ENCODE measurements around the gene IFNAR1. TPM values are rescaled to one million over a fixed set of nuclear protein-coding genes. Genes with fewer than 3 reads are reported as not detected.
A peak's percentile ranks its signal among the peaks of the same experiment; 100 is the strongest.

Gene IFNAR1
- total RNA-seq, 1 donor from 2014 or later = 19.0 TPM

GRCh38 chr21:33395891-33396331, 71.1 kb downstream of the IFNAR1 start:
- Mint-ChIP-seq H3K4me3 (no peak overlapping the region), H3K4me1 (peaks cover 5% of the 10 kb centered on the region), H3K36me3 (ENCODE audit: low read depth) (no peaks in the 10 kb centered on the region), H3K9me3 (peaks cover 5% of the 10 kb centered on the region), H3K27me3 (peaks cover 56% of the 10 kb centered on the region), H3K27ac (no peak overlapping the region)
- intact Hi-C loops (cut with micrococcal nuclease) = no loop called here
- DNase-seq = no peak

DNA sequence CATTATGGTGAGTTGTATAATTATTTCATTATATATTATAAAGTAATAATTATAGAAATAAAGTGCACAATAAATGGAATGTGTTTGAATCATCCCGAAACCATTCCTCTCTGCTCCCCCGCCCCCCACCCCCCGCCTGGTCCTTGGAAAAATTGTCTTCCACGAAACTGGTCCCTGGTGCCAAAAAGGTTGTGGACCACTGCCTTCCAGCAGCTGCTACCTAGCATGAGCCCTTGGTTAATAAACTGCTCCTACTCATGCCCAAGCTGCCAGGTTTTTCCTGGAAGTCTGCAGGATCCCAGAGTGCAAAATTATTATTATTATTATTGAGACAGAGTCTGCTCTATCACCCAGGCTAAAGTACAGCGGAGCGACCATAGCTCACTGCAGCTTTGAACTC, 71.7 kb downstream of the IFNAR1 start:
- Mint-ChIP-seq H3K27me3 (peaks cover 58% of the 10 kb centered on the region), H3K36me3 (ENCODE audit: low read depth) (no peaks in the 10 kb centered on the region), H3K9me3 (peaks cover 5% of the 10 kb centered on the region), H3K4me1 (peaks cover 5% of the 10 kb centered on the region), H3K27ac (no peak overlapping the region), H3K4me3 (no peak overlapping the region)
- no peak for DNase-seq
- intact Hi-C loops (cut with micrococcal nuclease) = no loop called here

GRCh38 chr21:33396951-33397350, 72.2 kb downstream of the IFNAR1 start:
- peaks cover 58% of the 10 kb centered on the region for H3K27me3 Mint-ChIP-seq
- H3K4me1 Mint-ChIP-seq = peaks cover 5% of the 10 kb centered on the region
- no peak overlapping the region for H3K4me3 Mint-ChIP-seq
- no peak overlapping the region for H3K27ac Mint-ChIP-seq
- no peaks in the 10 kb centered on the region for H3K36me3 Mint-ChIP-seq (ENCODE audit: low read depth)
- DNase-seq = no peak
- peaks cover 5% of the 10 kb centered on the region for H3K9me3 Mint-ChIP-seq
- intact Hi-C loops (cut with micrococcal nuclease) = no loop called here

GRCh38 chr21:33397717-33398116, 72.9 kb downstream of the IFNAR1 start:
- peaks cover 52% of the 10 kb centered on the region for H3K27me3 Mint-ChIP-seq
- DNase-seq = no peak
- no peak overlapping the region for H3K27ac Mint-ChIP-seq
- peaks cover 5% of the 10 kb centered on the region for H3K9me3 Mint-ChIP-seq
- no peak overlapping the region for H3K4me3 Mint-ChIP-seq
- no peaks in the 10 kb centered on the region for H3K36me3 Mint-ChIP-seq (ENCODE audit: low read depth)
- H3K4me1 Mint-ChIP-seq = peaks cover 5% of the 10 kb centered on the region
- intact Hi-C loops (cut with micrococcal nuclease) = no loop called here

GRCh38 chr21:33398361-33398760, 73.6 kb downstream of the IFNAR1 start:
- Mint-ChIP-seq H3K4me1 (peaks cover 5% of the 10 kb centered on the region), H3K36me3 (ENCODE audit: low read depth) (no peaks in the 10 kb centered on the region), H3K27ac (no peak overlapping the region), H3K27me3 (peaks cover 49% of the 10 kb centered on the region), H3K4me3 (no peak overlapping the region), H3K9me3 (peaks cover 5% of the 10 kb centered on the region)
- intact Hi-C loops (cut with micrococcal nuclease) = no loop called here
- peak; percentile 55 for DNase-seq

DNA sequence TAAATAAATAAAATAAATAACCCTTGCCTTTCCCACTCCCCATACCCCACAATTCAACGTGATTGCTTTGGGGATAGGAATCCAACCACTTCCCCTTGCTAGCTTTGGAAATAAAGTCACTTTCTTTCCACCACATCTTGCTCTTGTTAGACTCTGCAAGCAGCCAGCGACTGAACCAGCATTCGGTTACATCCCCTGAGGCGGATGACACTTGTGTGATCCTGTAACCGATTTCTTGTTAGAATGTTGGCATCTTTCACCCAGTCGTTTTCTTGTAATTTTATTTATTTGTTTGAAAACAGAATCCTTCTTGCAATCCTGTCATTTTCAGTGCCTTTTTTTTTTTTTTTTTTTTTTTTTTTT, 76.8 kb downstream of the IFNAR1 start:
- no peak overlapping the region for H3K27ac Mint-ChIP-seq
- no peak overlapping the region for H3K4me3 Mint-ChIP-seq
- DNase-seq = no peak
- peaks cover 27% of the 10 kb centered on the region for H3K4me1 Mint-ChIP-seq
- H3K27me3 Mint-ChIP-seq = peaks cover 44% of the 10 kb centered on the region
- H3K36me3 Mint-ChIP-seq (ENCODE audit: low read depth) = peaks cover 5% of the 10 kb centered on the region
- H3K9me3 Mint-ChIP-seq = peaks cover 5% of the 10 kb centered on the region
- intact Hi-C loops (cut with micrococcal nuclease) = no loop called here

DNA sequence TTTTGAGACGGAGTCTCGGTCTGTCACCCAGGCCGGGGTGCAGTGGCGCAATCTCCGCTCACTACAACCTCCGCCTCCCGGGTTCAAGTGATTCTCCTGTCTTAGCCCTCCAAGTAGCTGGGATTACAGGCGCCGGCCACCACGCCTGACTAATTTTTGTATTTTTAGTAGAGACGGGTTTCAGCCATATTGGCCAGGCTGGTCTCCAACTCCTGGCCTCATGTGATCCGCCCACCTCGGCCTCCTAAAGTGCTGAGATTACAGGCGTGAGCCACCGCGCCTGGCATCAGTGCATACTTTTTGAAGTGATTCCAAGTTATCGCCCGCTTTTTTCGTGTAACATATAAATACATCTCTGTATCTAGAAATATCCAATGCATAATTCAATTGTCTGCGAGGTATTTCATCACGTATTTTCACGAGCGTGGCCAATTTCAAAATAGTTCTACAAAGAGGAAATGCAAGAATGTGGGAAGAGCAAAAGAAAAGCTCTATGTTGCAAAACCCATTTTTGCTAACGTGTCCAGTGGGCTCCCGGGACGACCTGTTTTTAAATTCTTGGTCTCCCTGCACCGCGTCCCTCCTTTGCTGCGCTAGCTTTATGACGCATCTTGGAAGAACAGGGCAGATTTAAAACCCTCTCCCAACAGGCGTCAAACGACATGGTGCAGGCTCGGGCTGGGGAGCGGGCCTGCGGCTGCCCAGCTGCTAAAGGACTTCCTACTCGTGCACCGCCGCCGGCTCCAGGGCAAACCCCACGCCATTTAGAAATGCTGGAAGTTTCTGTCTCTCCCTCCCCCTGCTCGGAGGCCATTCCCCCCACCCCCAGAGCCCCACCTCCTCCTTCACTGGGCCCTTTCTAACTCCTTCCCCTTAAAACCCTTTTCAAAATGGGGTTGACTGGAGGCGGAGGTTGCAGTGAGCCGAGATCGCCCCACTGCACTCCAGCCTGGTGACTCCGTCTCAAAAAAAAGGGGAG, 77.5 kb downstream of the IFNAR1 start:
- peaks cover 5% of the 10 kb centered on the region for H3K9me3 Mint-ChIP-seq
- intact Hi-C loops (cut with micrococcal nuclease) = no loop called here
- H3K27ac Mint-ChIP-seq = peak overlapping the region; percentile 75
- H3K27me3 Mint-ChIP-seq = peaks cover 46% of the 10 kb centered on the region
- H3K36me3 Mint-ChIP-seq (ENCODE audit: low read depth) = peaks cover 5% of the 10 kb centered on the region
- H3K4me3 Mint-ChIP-seq = peak overlapping the region; percentile 74
- peak; percentile 55 for DNase-seq
- H3K4me1 Mint-ChIP-seq = peaks cover 33% of the 10 kb centered on the region

- DNase-seq = peak; percentile 83
- H3K9me3 Mint-ChIP-seq = peaks cover under 1% of the 10 kb centered on the region
- H3K4me1 Mint-ChIP-seq = peaks cover 31% of the 10 kb centered on the region
- H3K27ac Mint-ChIP-seq = peak within 1 kb of the TSS; percentile 85
- H3K27me3 Mint-ChIP-seq = peaks cover 40% of the 10 kb centered on the region
- H3K4me3 Mint-ChIP-seq = peak within 1 kb of the TSS; percentile 87
- peaks cover 5% of the 10 kb centered on the region for H3K36me3 Mint-ChIP-seq (ENCODE audit: low read depth)
- intact Hi-C loops (cut with micrococcal nuclease) = no loop called here
Measured at GRCh38 chr21:33403128-33403785, 78.5 kb downstream of the IFNAR1 start, which contains the start of gene IFNGR2. Gene IFNGR2, plus strand, starts transcription at chr21:33403413. Its CDS starts 131 bp downstream, at chr21:33403544.

DNA sequence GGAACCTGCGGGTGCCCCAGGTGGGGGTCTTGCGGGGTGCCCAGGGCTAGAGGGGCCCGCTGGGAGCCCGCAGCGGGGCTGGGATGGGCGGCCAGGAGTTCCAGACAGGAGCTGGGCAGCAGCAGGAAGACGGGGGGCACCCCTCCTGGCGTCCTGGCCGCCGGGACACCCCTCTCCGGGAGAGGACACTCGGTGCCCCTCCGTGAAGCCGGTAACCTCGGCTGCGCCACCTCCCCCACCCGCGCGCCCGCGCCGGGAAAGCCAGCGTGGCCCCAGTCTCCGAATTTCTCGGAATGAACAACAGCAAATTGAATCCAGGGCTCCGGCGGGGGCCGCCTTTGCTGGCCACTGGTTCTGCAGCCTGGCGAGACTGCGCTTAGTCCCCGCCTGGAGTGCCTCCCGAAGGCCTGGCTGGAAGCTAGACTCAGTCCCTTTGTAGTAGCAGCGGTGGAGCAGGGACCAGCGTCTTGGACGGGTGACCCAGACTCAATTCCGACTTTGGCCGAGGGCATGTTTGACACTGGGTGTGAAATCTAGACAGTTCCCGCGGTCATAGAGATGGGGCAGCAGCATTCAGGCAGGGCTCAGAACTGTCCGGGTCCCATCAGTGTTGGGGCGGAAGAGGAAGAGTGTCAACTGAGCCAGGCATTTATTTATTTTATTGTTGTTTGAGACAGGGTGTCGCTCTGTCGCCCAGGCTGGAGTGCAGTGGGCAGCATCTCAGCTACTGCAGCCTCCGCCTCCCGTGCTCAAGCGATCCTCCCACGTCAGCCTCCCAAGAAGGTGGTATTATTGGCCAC, 79.2 kb downstream of the IFNAR1 start:
- DNase-seq = peak; percentile 68
- H3K4me3 Mint-ChIP-seq = peak overlapping the region; percentile 87
- no peaks in the 10 kb centered on the region for H3K9me3 Mint-ChIP-seq
- H3K27me3 Mint-ChIP-seq = peaks cover 39% of the 10 kb centered on the region
- H3K4me1 Mint-ChIP-seq = peaks cover 31% of the 10 kb centered on the region
- peak overlapping the region; percentile 85 for H3K27ac Mint-ChIP-seq
- intact Hi-C loops (cut with micrococcal nuclease) = no loop called here
- peaks cover 5% of the 10 kb centered on the region for H3K36me3 Mint-ChIP-seq (ENCODE audit: low read depth)

GRCh38 chr21:33406493-33406892, 81.7 kb downstream of the IFNAR1 start:
- Mint-ChIP-seq H3K4me3 (peak overlapping the region; percentile 23), H3K27ac (no peak overlapping the region), H3K4me1 (peaks cover 31% of the 10 kb centered on the region), H3K36me3 (ENCODE audit: low read depth) (peaks cover 9% of the 10 kb centered on the region), H3K27me3 (peaks cover 34% of the 10 kb centered on the region), H3K9me3 (no peaks in the 10 kb centered on the region)
- DNase-seq = no peak
- intact Hi-C loops (cut with micrococcal nuclease) = loop anchor here (1.0 kb wide), 2 partner anchors 23 to 28 kb away; no protein-coding TSS in a partner anchor

Other genes with a start within 250 kb of the IFNAR1 start
- 35.2 and 36.7 TPM in 2 replicates for gene IFNAR2, start 95.0 kb upstream of the IFNAR1 start, total RNA-seq
- 21.1 and 24.0 TPM in 2 replicates for gene IL10RB, start 58.6 kb upstream of the IFNAR1 start, total RNA-seq
- 8.5 and 9.9 TPM in 2 replicates for gene IFNGR2, start 78.4 kb downstream of the IFNAR1 start, total RNA-seq
- 14.4 and 16.4 TPM in 2 replicates for gene TMEM50B, start 155.0 kb downstream of the IFNAR1 start, total RNA-seq
- 0.09 and 0.12 TPM in 2 replicates for gene DNAJC28, start 166.7 kb downstream of the IFNAR1 start, total RNA-seq
- gene GART, start 217.1 kb downstream of the IFNAR1 start, total RNA-seq = 216 and 221 TPM in 2 replicates
- gene SON, start 218.1 kb downstream of the IFNAR1 start, total RNA-seq = 351 and 363 TPM in 2 replicates